ENCODE results near the gene KIAA1549.

DNA sequence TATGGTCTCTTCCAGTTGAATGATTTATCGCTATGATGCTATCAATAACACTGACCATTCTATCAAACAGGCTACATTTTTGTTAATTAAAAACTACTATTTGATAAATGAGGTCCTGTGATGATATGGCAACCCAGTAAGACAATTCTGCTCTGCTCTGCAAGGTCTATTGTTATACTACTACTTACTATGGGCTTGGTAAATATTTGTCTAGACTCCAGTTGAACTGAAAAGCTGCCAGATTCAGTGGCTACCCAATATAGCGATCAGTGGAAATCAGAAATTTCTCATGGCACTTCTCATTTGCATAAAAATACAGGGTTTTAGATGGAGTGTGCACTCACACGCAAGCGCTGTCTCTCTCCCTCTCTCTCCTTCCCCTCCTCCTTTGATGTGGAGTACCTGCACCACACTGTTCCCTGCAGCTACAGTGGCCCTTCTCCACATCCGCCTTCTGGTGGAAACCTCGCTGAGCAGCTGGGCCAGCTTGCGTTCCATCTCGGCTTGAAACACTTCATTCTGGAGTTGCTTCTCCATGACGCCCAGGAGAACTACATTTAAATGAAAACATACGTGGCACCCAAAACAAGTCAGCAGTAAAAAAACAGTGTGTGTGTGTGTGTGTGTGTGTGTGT, 77.9 kb downstream of the KIAA1549 start:
- TF ChIP-seq, protein P1, sequence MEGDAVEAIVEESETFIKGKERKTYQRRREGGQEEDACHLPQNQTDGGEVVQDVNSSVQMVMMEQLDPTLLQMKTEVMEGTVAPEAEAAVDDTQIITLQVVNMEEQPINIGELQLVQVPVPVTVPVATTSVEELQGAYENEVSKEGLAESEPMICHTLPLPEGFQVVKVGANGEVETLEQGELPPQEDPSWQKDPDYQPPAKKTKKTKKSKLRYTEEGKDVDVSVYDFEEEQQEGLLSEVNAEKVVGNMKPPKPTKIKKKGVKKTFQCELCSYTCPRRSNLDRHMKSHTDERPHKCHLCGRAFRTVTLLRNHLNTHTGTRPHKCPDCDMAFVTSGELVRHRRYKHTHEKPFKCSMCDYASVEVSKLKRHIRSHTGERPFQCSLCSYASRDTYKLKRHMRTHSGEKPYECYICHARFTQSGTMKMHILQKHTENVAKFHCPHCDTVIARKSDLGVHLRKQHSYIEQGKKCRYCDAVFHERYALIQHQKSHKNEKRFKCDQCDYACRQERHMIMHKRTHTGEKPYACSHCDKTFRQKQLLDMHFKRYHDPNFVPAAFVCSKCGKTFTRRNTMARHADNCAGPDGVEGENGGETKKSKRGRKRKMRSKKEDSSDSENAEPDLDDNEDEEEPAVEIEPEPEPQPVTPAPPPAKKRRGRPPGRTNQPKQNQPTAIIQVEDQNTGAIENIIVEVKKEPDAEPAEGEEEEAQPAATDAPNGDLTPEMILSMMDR (IDR thresholded peaks at IDR 0.05): no peak
- TF ChIP-seq POLR2A (IDR thresholded peaks at IDR 0.05): no peak
